K562 (cell line): ENCODE results near the gene SPECC1L. TPM values are rescaled to one million over a fixed set of nuclear protein-coding genes. Genes with fewer than 3 reads are reported as not detected.

Experiments used
- ATAC-seq: fragments of 200-7000 bp; cut with Tn5 transposase; 3 replicates; pipeline ENCODE4 v1.9.1; 2020; ENCODE audit warnings: moderate library complexity
- BruUV-seq: library from RNA; stranded (reverse); fragments of 400-500 nt; replicated peaks from 2 replicates; lab custom pipeline; 2021; lab: Mats Ljungman, UMichigan
- CTCF ChIA-PET: fragments of 300-600 bp; formaldehyde crosslinking; extraction: SDS; loops from one replicate; lab custom pipeline; 2021; ENCODE audit warnings: low intra/inter-chr PET ratio; lab: Yijun Ruan, JAX
- POLR2A ChIA-PET: fragments of 300-600, 350-650 bp; sonication (Branson Sonifier 250); formaldehyde crosslinking; extraction: SDS; loops from one replicate; lab custom pipeline; 2021; ENCODE audit warnings: antibody characterized with exemption, inconsistent platforms; lab: Yijun Ruan, JAX
- DNase-seq, 4 experiments: peaks; one replicate each; pipeline versions ENCODE4 v3.0.0 to v3.0.0-alpha.2; 2011 to 2018; ENCODE audit warnings: low spot score in 3 of 4, mixed read lengths in 3 of 4; ENCODE audit errors: extremely low read depth in 1 of 4
- FAIRE-seq: peaks from 2 replicates; lab custom pipeline; 2011; peaks lifted over from hg19 to GRCh38; lab: Jason Lieb, UNC
- H2AFZ ChIP-seq: 2 replicates; pipeline ENCODE4 v1.6.0; 2011; ENCODE audit warnings: low read depth, low read length, control low read depth, inconsistent platforms
- H3K27ac ChIP-seq: fragments of 200-600 bp; 3 replicates; pipeline ENCODE4 v1.8.0; 2011; ENCODE audit warnings: low read depth, mild to moderate bottlenecking, control low read depth, inconsistent platforms, low read length, moderate library complexity, mixed read lengths; ENCODE audit errors: extremely low read depth
- H3K27me3 ChIP-seq, 2 experiments: fragments of 300-600 bp in 1 of 2; 2 replicates in 1 of 2; 3 replicates in 1 of 2; pipeline versions ENCODE4 v1.6.0 to v1.8.0; 2011; ENCODE audit warnings: inconsistent platforms in 2 of 2, low read length in 2 of 2, mild to moderate bottlenecking in 1 of 2, mixed read lengths in 1 of 2, moderate library complexity in 1 of 2; ENCODE audit not compliant: control insufficient read depth in 2 of 2, insufficient read depth in 2 of 2
- H3K36me3 ChIP-seq: fragments of 300-600 bp; 3 replicates; pipeline ENCODE4 v1.8.0; 2011; ENCODE audit warnings: mild to moderate bottlenecking, low read length, inconsistent platforms; ENCODE audit not compliant: control insufficient read depth, insufficient read depth
- H3K4me1 ChIP-seq, 2 experiments: fragments of 200-600 bp in 1 of 2; replicated peaks in 1 of 2; 2 replicates in 1 of 2; 3 replicates in 1 of 2; pipeline versions ENCODE4 v1.5.1 to v1.8.0; 2011; ENCODE audit warnings: inconsistent platforms in 2 of 2, low read length in 2 of 2, mild to moderate bottlenecking in 1 of 2, mixed read lengths in 1 of 2, moderate library complexity in 1 of 2; ENCODE audit not compliant: control insufficient read depth in 2 of 2, insufficient read depth in 2 of 2
- H3K4me2 ChIP-seq: 2 replicates; pipeline ENCODE4 v1.6.1; 2011; ENCODE audit warnings: low read length, control low read depth, inconsistent platforms, mixed read lengths; ENCODE audit not compliant: insufficient read depth
- H3K4me3 ChIP-seq: fragments of 200-600 bp; sonication (generic), shearing (Covaris generic); 2 replicates; pipeline ENCODE4 v1.5.1; 2016; ENCODE audit warnings: control low read depth, inconsistent platforms
- H3K79me2 ChIP-seq: fragments of 200-600 bp; 3 replicates; pipeline ENCODE4 v1.8.0; 2011; ENCODE audit warnings: low read length, inconsistent platforms; ENCODE audit not compliant: control insufficient read depth, insufficient read depth
- H3K9ac ChIP-seq, 2 experiments: 2 replicates each; pipeline versions ENCODE4 v1.6.0 to v1.6.1; 2011; ENCODE audit warnings: low read depth in 2 of 2, low read length in 2 of 2, control low read depth in 1 of 2, inconsistent platforms in 1 of 2, mild to moderate bottlenecking in 1 of 2, mixed read lengths in 1 of 2; ENCODE audit not compliant: insufficient read depth in 1 of 2
- H3K9me1 ChIP-seq: one replicate; pipeline ENCODE4 v1.6.0; 2011; ENCODE audit warnings: inconsistent platforms, mild to moderate bottlenecking, low read length, moderate library complexity; ENCODE audit not compliant: control insufficient read depth, insufficient read depth
- H3K9me3 ChIP-seq: replicated peaks from 2 replicates; pipeline ENCODE4 v1.5.1; 2011; ENCODE audit warnings: low read depth, low read length, inconsistent platforms; ENCODE audit not compliant: control insufficient read depth, insufficient read depth
- H4K20me1 ChIP-seq: replicated peaks from 2 replicates; pipeline ENCODE4 v1.6.1; 2011; ENCODE audit warnings: low read length, inconsistent platforms, mixed read lengths; ENCODE audit not compliant: control insufficient read depth, insufficient read depth
- CREB5 ChIP-seq: fragments of 250-450 bp; sonication (Bioruptor Pico); IDR thresholded peaks from 2 replicates; pipeline ENCODE4 v1.5.0; 2020; ENCODE audit warnings: mild to moderate bottlenecking
- GABPA ChIP-seq: fragments of 200-800 bp; sonication (Bioruptor generic); conservative IDR thresholded peaks from 2 replicates; pipeline ENCODE4 v1.6.1; 2016; ENCODE audit warnings: low read depth, missing genetic modification characterization, missing compliant biosample characterization
- KLF1 ChIP-seq: fragments of 450-650 bp; IDR thresholded peaks from 2 replicates; pipeline ENCODE4 v1.6.1; 2016; ENCODE audit warnings: missing genetic modification characterization, missing compliant biosample characterization
- SNAPC5 ChIP-seq: fragments of 250-450 bp; sonication (Bioruptor Pico); IDR thresholded peaks from 2 replicates; pipeline ENCODE4 v1.8.0; 2021; ENCODE audit warnings: moderate library complexity, mild to moderate bottlenecking, inconsistent platforms
- ZNF444 ChIP-seq: fragments of 250-450 bp; sonication (Bioruptor Pico); IDR thresholded peaks from 2 replicates; pipeline ENCODE4 v1.4.0; 2020; ENCODE audit warnings: mild to moderate bottlenecking, moderate library complexity
- ZNF76 ChIP-seq: fragments of 250-450 bp; sonication (Bioruptor Pico); IDR thresholded peaks from 2 replicates; pipeline ENCODE4 v1.4.0; 2020; ENCODE audit warnings: mild to moderate bottlenecking, moderate library complexity, borderline replicate concordance
- WGBS: fragments of 100-300 bp; shearing (Covaris generic); methylation state at CpG from one replicate; pipeline ENCODE4 v1.1.6; 2016; ENCODE audit warnings: low coverage, mixed read lengths; ENCODE audit not compliant: insufficient coverage; ENCODE audit errors: missing lambda C conversion rate; 5-methylcytosine and 5-hydroxymethylcytosine counted together
- in situ Hi-C: fragments of 300-500 bp; cut with MboI; formaldehyde crosslinking; loops from 4 replicates; pipeline ENCODE4 v1.15.0; 2018; ENCODE audit warnings: inconsistent platforms, mixed read lengths
- intact Hi-C: fragments of 100-400 bp; cut with micrococcal nuclease; formaldehyde crosslinking; loops from 2 replicates; pipeline ENCODE4 v1.14.2; 2022
- polyA plus RNA-seq, 8 experiments: library from polyadenylated mRNA; depleted of rRNA in 4 of 8; stranded (reverse) in 5 of 8; unstranded in 3 of 8; fragments of >200 nt; fragmentation: Nextera tagmentation in 2 of 8; fragmentation: Illumina TruSeq in 1 of 8; extraction: Ambion mirVana in 2 of 8; extraction: Trizol in 1 of 8; gene quantifications; 2 replicates each; pipeline versions ENCODE4 v1.2.1 to v1.2.3, GENCODE V29; 2011 to 2014; ENCODE audit warnings: inconsistent platforms in 1 of 8, missing spikeins in 1 of 8
- total RNA-seq, 7 experiments: library from RNA; depleted of rRNA in 6 of 7; stranded (reverse); fragments of >200 nt in 6 of 7; fragmentation: Illumina TruSeq in 2 of 7; extraction: Trizol in 2 of 7; gene quantifications; 2 replicates each; pipeline versions ENCODE4 v1.2.1 to v1.2.3, GENCODE V29; 2011 to 2021; ENCODE audit warnings: low replicate concordance in 1 of 7
- TF ChIP-seq, protein P1 (sequence below): sonication (generic); formaldehyde crosslinking; IDR thresholded peaks from 2 replicates; pipeline ENCODE4 v1.8.1; 2023; ENCODE audit warnings: mild to moderate bottlenecking, missing genetic modification reagents

SPECC1L gene
- total and polyA plus RNA-seq, 9 of the 15 experiments (the other 6 are each of a cell fraction or from before 2014, with no cell fraction given): 1.4 to 27.9 (median 14.5) TPM

DNA sequence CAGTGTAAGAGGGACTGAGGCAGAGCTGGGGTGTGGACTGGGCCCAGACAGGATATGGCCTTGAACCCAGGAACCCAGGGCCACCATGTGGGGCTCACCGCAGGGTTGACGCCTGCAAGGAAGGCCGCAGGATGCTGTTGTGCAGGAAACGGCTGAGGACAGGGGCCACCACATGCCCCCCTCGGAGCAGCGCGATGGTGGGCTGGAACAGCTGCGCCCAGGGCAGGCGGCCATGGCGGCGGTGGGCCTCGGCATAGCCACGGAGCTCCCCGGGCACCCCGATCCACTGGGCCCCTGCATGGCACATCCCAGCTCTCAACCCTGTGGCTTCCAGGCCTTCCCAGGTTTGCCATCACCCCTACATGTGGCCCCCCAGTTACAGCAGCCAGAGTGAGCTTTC is 37.9 kb upstream of the SPECC1L start:
- no peak for ATAC-seq
- CTCF ChIA-PET: no interaction called here
- Histone ChIP-seq H2AFZ (no peak overlapping the region), H3K9me1 (no peaks in the 10 kb centered on the region), H3K27ac (no peak overlapping the region), H3K4me3 (no peak overlapping the region), H3K9me3 (no peaks in the 10 kb centered on the region), H3K4me2 (no peak overlapping the region), H3K79me2 (no peaks in the 10 kb centered on the region), H3K4me1 (peaks cover 0 to 5% of the 10 kb centered on the region in 2 experiments; a peak in 2 of 5 replicates), H3K27me3 (no peaks in the 10 kb centered on the region), H4K20me1 (no peaks in the 10 kb centered on the region), H3K36me3 (no peaks in the 10 kb centered on the region), H3K9ac (no peak overlapping the region)
- in situ Hi-C loops (no loop called here), intact Hi-C loops (no loop called here)
- TF ChIP-seq CREB5 (CRISPR knock-in tag) (no peak), KLF1 (no peak), ZNF444 (no peak), SNAPC5 (CRISPR knock-in tag) (no peak), ZNF76 (CRISPR knock-in tag) (no peak), GABPA (no peak)
- TF ChIP-seq, protein P1, sequence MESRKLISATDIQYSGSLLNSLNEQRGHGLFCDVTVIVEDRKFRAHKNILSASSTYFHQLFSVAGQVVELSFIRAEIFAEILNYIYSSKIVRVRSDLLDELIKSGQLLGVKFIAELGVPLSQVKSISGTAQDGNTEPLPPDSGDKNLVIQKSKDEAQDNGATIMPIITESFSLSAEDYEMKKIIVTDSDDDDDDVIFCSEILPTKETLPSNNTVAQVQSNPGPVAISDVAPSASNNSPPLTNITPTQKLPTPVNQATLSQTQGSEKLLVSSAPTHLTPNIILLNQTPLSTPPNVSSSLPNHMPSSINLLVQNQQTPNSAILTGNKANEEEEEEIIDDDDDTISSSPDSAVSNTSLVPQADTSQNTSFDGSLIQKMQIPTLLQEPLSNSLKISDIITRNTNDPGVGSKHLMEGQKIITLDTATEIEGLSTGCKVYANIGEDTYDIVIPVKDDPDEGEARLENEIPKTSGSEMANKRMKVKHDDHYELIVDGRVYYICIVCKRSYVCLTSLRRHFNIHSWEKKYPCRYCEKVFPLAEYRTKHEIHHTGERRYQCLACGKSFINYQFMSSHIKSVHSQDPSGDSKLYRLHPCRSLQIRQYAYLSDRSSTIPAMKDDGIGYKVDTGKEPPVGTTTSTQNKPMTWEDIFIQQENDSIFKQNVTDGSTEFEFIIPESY (CRISPR knock-in tag): no peak
- DNase-seq: no peak
- FAIRE-seq: no peak
- POLR2A ChIA-PET: interaction anchor here (0.6 kb wide), 1 partner anchor 138 kb away, joined by 3 read pairs; no protein-coding TSS in a partner anchor
- BruUV-seq: no TSS peak
- 65% methylated on average over 14 of the region's 15 CpGs for WGBS
